Measurements from ENCODE around the gene BEGAIN. TPM values are rescaled to one million over a fixed set of nuclear protein-coding genes. Genes with fewer than 3 reads are reported as not detected.

Gene BEGAIN
- total RNA-seq, 1 experiment from 2014 or later = 0.24 TPM

DNA sequence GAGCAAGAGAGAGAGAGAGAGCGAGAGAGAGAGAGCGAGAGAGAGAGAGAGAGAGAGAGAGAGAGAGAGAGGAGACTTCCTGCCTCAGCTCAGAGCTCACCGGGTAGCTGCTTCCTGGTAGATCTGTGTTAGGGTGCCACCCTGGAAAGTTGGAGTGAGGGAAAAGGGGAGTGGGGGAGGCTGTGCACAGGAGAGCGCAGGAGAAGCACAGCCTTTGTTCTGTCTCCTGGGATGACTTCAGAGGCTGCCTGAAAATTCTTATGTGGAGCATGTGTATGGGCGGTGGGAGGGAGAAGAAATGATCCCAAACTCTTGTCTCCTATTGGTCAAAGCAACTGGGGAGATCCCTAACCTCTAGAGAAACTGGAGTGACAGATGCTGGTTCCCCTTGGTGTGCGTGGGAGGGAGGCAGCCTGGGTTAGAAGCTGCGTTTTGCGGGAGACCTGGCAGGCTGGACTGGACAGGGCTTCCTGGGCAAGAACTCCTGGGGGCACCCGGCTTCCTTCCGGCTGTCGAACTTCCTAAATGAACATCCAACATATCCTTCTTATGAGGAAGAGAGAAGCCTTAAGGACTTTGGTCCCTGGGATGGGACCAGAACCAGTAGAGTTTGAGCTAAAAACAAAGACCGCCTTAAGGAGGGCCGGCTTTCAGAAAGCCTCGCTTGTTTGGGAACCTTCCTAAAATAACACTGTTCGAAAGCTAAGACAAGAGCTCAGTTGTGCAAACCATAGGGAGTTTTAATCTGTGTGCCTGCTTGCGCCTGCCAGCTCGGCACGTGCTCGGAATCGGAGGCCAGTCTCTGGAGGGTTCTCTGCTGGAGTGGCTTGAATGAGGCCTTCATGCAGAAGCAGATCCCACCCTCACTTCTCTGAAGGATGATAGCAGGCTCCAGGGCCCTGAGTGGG lies 30.4 kb upstream of the BEGAIN start:
- in situ Hi-C loops (cut with HindIII; ENCODE audit: low pct_unique_long_range_greater_than_20kb, low sequenced_read_pairs) = no loop called here

GRCh38 chr14:100616854-100617409 lies 29.7 kb upstream of the BEGAIN start:
- in situ Hi-C loops (cut with HindIII; ENCODE audit: low pct_unique_long_range_greater_than_20kb, low sequenced_read_pairs) = no loop called here

More for the DNA sequence above, 30.4 kb upstream of the BEGAIN start:
- no peak for DNase-seq (ENCODE audit: low read depth)

GRCh38 chr14:100615736-100616695 lies 28.8 kb upstream of the BEGAIN start:
- in situ Hi-C loops (cut with HindIII; ENCODE audit: low pct_unique_long_range_greater_than_20kb, low sequenced_read_pairs) = no loop called here

More at GRCh38 chr14:100616854-100617409, 29.7 kb upstream of the BEGAIN start:
- no peak for DNase-seq (ENCODE audit: low read depth)

GRCh38 chr14:100614803-100615202 lies 27.6 kb upstream of the BEGAIN start:
- in situ Hi-C loops (cut with HindIII; ENCODE audit: low pct_unique_long_range_greater_than_20kb, low sequenced_read_pairs) = no loop called here
- no peak for DNase-seq (ENCODE audit: low read depth)

More at GRCh38 chr14:100615736-100616695, 28.8 kb upstream of the BEGAIN start:
- no peak for DNase-seq (ENCODE audit: low read depth)

- in situ Hi-C loops (cut with HindIII; ENCODE audit: low pct_unique_long_range_greater_than_20kb, low sequenced_read_pairs) = no loop called here
- DNase-seq (ENCODE audit: low read depth) = no peak
These were observed 25.8 kb upstream of the BEGAIN start for GRCh38 chr14:100612986-100613385.

- no peak for DNase-seq (ENCODE audit: low read depth)
- in situ Hi-C loops (cut with HindIII; ENCODE audit: low pct_unique_long_range_greater_than_20kb, low sequenced_read_pairs) = no loop called here
These were observed 24.7 kb upstream of the BEGAIN start for GRCh38 chr14:100611811-100612480.

- in situ Hi-C loops (cut with HindIII; ENCODE audit: low pct_unique_long_range_greater_than_20kb, low sequenced_read_pairs) = no loop called here
- DNase-seq (ENCODE audit: low read depth) = peak; percentile 15
These were observed 23.4 kb upstream of the BEGAIN start for GRCh38 chr14:100610511-100611217.

DNA sequence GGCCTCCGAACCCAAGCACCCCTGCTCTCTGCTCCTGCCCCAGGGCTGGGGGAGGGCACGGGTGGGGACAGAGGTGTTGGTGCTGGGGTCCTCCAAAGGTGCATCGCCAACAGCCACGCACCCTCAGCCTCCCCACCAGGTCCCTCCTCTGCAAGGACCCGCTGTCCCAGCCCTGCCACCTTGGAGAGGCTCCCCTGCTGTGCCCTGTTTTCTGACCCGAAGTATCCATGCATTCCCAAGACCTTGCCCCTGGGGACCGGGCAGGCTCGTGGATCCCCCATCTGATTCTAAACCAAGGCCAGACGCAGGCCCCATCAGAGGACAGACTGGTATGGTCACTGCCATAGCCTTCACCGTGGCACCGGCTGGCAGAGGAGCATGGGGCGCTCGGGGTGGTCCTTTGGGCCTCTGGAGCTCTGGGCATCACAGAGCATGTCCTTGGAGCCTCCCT lies 22.7 kb upstream of the BEGAIN start:
- in situ Hi-C loops (cut with HindIII; ENCODE audit: low pct_unique_long_range_greater_than_20kb, low sequenced_read_pairs) = no loop called here
- no peak for DNase-seq (ENCODE audit: low read depth)

DNA sequence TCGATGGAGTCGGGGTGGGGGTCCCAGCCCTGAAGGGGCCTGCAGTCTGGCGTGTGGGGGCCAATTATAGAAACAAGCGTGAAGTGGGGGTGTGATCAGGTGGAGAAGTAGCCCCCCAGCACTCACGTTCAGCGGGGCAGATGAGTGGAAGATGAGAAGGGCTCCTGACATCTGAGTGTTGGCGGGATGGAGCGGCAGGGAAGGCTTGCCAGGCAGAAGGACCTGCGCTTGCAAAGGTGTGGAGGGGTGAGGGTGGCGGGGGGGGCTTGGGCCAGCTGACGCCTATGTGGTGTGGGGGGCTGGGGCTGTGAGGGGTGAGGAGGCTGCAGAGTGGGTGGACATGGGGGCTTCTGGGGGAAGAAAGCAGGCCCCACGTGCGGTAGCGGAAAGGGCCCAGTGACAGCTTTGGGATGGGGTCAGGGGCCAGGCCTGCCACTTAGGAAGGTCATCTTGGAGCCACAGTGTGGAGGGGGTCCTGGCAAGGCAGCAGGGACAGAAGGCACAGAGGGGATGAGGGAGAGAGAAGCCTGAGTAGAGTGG lies 22.2 kb upstream of the BEGAIN start:
- DNase-seq (ENCODE audit: low read depth) = no peak
- in situ Hi-C loops (cut with HindIII; ENCODE audit: low pct_unique_long_range_greater_than_20kb, low sequenced_read_pairs) = no loop called here

- in situ Hi-C loops (cut with HindIII; ENCODE audit: low pct_unique_long_range_greater_than_20kb, low sequenced_read_pairs) = no loop called here
- DNase-seq (ENCODE audit: low read depth) = no peak
These were observed 21.5 kb upstream of the BEGAIN start for GRCh38 chr14:100608586-100609330.

DNA sequence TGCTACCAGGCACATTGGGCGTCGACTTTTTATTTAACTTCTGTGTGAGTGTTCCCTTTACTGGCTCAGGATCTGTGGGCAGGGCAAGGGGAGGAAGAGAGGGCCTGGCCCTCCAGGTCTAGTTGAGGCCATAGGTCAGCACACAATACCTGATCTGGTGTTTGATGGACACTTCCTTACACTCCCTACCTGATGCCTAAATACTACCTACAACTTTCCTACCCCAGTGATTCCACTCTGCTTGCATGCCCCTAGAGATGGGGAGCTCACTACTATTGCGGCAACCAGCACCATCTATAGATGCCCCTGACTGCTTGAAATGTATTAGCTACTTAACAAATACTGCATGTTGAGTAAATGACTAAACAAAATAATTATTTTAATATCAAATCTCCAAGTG lies 20.8 kb upstream of the BEGAIN start:
- in situ Hi-C loops (cut with HindIII; ENCODE audit: low pct_unique_long_range_greater_than_20kb, low sequenced_read_pairs) = no loop called here

GRCh38 chr14:100607611-100607956 lies 20.4 kb upstream of the BEGAIN start:
- in situ Hi-C loops (cut with HindIII; ENCODE audit: low pct_unique_long_range_greater_than_20kb, low sequenced_read_pairs) = no loop called here
- no peak for DNase-seq (ENCODE audit: low read depth)

More for the DNA sequence above, 20.8 kb upstream of the BEGAIN start:
- DNase-seq (ENCODE audit: low read depth) = no peak

- DNase-seq (ENCODE audit: low read depth) = no peak
- in situ Hi-C loops (cut with HindIII; ENCODE audit: low pct_unique_long_range_greater_than_20kb, low sequenced_read_pairs) = no loop called here
These were observed 19.7 kb upstream of the BEGAIN start for GRCh38 chr14:100606687-100607610.

DNA sequence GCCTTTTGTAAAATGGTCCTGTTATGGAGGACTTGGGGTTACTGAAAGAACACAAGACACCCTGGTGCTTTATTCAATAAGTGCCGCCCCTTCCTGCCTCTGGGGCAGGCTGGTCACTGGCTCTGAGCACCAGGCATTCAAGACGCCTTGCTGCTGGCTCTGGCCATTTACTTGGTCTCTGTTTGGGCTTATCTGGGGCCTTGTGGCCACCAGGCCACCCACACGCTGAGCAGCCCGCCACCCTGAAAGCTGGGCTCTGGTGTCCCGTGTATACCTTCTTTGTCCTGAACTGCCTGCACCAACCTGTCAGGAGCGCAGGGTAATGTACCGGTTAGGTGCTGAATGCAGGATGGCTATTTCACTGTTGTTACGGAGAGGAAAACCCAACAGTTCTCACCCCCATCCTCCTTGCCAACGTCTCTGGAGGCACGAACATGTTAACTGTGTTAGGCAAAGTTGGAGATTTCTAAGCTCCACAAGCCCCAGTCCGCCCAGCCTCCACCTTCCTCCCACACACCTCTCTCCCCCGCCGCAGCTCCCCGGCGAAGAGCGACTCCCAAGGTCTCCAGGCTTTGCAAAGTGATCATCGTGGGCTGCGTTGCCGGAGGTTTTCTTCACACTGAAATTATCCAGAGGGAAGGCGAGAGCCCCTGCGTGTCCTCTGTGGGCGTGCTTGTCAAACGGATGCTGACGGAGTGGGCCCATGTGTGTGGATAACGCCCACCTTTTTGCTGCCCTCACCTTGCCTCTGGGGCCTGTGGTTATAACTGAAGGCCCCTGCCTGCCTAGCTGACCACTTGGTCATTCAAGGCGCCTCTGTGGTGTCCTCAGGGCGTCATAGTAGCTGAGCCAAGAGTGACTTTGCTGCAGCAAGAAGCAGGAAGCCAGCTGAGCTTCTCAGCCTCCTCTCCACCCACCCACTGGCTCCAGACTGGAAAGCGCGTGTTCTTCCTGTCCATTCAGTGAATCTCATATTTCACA lies 18.8 kb upstream of the BEGAIN start:
- in situ Hi-C loops (cut with HindIII; ENCODE audit: low pct_unique_long_range_greater_than_20kb, low sequenced_read_pairs) = no loop called here

DNA sequence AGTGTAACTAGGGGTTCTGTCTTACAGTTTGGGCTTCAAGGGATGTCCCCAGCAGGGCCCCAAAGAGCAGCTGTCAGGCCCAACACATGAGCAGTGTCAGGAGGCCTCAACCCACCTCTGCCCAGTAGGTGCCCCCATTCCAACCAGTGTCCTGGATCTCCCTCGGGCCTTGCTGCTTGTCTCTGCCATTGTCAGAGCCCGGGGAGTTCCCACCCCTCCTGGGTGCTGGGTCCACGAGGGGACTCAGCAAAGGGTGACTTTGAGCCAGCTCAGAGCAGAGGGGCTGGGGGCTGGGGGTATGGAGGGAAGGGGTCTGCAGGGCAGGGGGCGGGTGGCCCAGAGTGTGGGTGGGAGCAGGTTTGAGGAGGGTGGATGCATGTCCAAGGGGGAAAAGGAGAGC lies 18.0 kb upstream of the BEGAIN start:
- in situ Hi-C loops (cut with HindIII; ENCODE audit: low pct_unique_long_range_greater_than_20kb, low sequenced_read_pairs) = no loop called here
- no peak for DNase-seq (ENCODE audit: low read depth)

More for the DNA sequence above, 18.8 kb upstream of the BEGAIN start:
- DNase-seq (ENCODE audit: low read depth) = no peak

Measured in Caki2 (cell line).